ENCODE data around the gene ATP6V0D1.

Gene ATP6V0D1

DNA sequence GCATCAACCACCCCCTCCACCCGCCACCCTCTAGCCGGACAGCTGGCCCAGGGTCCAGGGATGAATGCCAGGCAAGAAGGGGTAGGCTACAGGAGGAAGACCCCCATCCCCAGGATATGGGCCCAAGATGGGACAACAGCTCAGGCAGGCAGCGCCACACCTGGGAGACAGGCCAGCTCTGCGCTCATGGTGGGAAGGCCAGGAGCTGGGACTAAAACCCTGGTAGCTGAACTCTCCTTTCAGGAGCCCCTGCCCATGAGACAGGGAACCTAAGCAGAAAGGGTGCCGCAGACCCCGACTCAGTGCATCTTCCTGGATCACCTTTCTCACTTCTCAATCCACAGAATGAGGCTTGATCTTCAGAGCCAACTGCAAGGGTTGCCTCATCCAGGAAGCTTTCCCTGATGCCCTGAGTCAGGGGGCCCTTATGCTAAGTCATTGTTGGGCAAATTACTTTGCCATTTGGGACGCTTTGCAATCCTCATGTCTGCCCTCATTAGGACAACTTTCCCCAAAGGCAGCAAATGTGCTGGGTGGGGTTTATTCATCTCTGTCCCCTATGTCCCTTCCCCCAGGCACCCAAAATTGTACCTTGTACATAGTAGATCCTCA lies 73.7 kb downstream of the ATP6V0D1 start:
- DNase-seq (ENCODE audit: low spot score) = no peak

DNA sequence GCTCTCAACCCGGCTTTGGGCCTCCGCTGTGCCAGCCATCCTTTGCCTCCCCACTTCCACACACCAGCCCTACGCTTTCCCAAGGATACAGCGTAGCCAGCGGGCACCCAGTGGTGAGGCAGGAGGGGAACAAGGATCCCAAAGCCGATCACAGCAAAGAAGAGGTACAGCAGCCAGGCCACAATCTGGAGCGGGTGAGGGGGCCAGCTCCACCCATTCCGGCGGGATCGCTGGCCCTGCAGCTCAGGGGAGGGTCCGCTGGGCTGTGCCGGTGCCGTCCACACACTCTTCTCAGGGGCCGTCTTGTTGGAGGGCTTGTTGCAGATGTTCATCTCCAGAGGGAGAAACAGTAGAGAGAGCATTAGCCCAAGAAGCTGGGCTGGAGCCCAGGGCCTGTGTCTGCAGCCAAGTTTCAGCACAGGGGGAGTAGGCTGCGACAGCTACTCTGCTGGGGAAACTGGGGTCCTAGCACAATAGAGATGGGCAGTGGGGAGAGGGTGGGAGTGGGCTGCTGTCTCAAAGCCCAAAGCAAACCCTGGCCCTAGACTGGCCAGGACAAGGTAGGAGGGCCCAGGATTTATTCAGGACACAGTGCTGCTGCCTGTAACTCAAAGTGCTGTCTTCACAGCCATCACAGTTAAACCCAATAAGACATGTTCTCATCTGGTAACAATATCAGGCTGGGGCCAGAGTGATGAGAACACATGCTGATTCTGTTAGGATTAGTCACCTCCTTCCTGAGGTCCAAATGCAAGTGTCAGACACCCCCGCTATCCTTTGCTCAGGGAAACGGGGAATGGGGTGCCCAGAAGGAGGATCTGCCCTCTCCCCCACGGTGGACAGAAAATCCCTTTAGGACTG lies 74.6 kb downstream of the ATP6V0D1 start:
- no peak for DNase-seq (ENCODE audit: low spot score)

DNA sequence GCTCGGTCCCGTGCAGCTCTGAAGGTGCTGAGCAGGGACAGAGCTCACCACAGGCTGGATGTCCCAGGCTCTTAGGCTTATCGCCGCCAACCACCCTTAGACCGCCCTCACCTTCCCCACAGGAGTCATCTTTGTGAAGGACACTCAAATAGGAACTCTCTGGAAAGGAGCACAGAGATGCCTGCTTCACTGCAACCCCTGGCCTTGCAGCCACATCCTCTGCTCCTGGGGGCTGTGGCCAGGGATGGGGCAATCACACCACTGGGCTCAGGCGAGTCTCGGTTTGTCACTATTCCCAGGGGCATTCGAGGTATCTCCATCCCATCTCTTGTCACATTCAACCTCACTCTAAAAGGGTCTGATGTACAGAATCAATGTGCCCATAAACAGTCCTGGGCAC lies 75.6 kb downstream of the ATP6V0D1 start:
- no peak for DNase-seq (ENCODE audit: low spot score)

DNA sequence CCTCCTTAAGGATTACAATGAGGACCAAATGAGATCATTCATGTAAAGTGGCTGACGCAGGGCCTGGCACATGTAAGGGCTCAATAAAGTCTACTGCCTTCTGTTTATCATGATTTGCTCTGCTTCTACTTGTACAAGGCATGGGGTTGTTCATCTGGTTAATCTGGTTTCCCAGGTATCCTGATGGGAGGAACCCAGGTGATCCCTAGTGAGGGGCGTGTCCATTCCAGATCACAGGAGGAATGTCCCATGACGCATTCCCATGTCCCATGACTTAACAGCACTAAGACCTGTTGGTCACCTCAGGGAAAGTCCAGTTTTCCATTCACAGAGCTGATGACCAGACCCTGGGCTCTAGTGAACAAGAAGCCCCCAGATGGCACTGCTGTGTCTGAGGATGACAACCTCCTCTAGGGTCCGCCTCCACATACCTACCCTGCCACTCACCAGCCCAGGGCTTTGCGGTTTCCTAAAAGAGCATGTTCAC lies 76.2 kb downstream of the ATP6V0D1 start:
- peak; percentile 86 for DNase-seq (ENCODE audit: low spot score)

DNA sequence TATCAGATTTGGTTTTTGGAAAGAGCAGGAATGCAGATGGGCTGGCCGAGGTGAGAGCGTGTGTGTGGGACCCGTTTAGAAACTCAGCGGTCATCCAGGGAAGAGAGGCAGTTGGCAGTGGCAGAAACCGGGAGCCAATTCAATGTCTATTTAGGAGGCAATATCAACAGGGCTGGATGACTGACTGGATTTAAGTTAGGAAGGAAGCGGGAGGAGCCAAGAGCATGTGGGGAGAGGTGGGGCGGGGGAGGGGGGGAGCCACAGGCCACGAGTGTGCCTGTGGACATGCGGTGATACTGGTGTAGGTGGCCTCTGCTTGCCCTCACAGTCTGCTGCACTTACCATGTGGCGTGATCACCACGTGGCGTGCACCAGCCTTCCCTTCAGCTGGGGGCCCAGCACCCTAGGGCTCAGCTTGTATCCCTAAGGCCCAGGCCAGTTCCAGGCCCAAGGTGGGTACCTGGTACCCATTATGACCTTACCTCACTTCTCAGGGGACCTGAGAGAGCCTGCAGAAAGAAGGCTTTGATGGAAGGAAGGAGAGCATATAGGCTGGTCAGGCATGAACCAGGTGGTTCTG lies 76.9 kb downstream of the ATP6V0D1 start:
- DNase-seq (ENCODE audit: low spot score) = no peak

DNA sequence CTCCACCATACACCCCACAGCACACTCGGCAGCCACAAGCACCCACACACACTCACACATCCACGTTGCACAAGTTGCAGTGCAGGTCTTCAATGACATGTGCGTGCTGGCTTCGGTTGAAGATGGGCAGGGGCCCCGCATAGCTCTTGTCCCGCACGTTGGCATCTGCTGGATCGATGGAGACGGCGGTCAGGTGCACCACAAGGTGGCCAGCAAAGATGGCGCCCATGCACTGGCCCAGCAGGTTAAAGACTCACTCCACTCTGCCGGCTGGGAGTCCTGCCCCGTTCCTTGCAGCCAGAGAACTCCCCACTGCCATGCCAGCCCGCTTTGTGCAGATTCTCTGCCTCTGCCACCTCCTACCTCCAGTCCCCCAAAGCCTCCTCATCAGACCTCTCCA lies 80.1 kb downstream of the ATP6V0D1 start:
- no peak for DNase-seq (ENCODE audit: low spot score)

DNA sequence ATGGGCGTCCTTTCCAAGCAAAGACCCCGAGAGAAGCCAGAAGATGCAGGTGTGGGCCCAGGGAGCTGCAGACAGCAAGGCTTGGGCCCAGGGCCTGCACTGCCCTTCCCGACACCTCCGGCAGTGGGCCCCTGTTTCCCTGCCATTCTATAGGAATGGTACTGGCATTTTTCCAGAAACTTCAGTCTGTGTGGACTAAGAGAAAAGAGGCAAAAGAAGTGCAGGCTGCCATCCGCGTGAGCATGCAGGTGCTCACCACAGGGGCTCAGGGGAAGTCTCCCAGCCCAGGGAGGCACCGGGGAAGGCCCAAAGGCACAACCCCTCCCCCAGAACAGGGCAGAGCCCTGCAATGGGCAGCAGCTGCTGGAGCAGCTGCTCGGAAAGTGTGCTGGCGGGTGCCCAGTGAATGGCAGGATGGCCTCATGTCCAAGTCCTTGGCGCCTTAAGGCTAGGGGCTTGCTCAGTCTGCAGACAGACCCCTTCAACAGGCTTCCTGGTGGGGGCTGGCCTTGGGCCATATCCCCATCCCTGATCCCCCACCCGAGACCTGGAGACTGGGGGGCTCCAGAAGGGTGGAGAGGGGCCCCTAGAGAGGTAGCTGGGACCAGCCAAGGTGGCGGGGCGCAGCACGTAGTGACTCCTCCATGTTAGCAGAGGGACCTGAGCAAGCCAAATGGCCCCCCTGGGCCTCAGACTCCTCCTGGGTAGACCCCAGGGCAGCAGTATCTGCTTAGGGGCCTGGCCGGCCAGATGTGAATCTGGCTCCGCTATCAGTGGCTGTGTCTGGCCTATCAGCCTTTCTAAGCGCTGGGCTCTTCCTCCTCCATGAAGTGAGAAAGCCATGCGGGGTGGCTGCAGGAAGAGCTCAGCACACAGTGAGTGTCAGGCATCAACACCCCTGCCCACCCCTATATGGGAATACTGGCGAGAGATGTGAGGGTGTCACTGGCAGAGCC lies 80.9 kb downstream of the ATP6V0D1 start:
- DNase-seq (ENCODE audit: low spot score) = no peak

DNA sequence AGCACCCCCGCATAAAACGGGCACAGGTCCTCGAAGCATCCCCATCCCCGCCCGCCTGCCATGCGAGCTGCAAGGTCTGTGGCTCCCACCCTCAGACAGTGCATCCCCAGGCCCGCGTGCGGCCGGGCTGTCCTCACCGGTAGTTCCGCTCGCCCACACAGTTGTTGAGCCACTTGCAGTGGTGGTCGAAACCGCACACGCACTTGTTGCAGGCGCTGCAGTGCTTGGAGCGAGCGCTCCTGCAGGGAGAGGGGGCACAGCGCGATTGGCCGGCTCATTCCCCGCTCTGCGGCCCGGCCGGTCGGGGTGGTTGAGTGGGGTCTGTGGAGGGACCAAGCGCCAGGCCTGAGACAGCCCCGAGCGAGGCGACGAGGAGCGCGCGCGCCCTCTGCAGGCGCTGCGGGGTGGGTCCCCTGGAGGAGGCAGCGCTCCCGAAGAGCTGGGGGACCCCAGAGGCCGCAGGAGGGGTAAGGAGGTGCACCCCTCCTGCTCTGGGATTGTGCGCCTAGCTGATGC lies 81.7 kb downstream of the ATP6V0D1 start:
- no peak for DNase-seq (ENCODE audit: low spot score)

DNA sequence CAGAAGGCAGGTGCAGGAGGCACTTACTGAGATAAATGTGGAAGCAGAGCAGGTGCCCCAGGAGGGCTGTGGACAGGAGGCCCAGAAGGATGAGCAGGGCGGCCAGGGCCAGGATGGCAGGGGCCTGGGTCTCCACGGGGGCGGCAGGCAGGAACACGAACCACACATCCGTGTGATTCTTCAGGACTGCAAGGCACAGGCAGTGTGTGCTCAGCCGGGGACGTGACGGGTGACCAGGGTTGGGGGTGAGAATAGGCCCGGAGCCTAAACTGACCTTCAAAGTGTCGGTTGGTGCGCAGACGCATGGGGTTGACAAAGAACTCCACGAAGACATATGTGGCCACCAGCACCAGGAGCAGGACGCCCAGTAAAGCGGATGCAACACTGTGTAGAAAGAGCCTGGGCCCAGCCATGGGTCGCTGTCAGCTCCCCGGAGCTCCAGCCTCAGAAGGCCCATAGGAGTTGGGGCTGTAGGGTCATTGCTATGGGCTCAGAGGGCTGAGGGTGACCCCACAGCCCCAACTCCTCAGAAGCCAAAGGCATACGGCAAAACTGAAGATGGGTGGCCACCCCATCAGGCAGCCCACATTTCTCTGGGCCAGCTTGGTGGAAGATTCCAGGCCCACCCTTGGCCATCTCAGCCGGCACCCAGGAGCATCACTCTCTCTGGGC lies 82.3 kb downstream of the ATP6V0D1 start:
- DNase-seq (ENCODE audit: low spot score) = no peak

DNA sequence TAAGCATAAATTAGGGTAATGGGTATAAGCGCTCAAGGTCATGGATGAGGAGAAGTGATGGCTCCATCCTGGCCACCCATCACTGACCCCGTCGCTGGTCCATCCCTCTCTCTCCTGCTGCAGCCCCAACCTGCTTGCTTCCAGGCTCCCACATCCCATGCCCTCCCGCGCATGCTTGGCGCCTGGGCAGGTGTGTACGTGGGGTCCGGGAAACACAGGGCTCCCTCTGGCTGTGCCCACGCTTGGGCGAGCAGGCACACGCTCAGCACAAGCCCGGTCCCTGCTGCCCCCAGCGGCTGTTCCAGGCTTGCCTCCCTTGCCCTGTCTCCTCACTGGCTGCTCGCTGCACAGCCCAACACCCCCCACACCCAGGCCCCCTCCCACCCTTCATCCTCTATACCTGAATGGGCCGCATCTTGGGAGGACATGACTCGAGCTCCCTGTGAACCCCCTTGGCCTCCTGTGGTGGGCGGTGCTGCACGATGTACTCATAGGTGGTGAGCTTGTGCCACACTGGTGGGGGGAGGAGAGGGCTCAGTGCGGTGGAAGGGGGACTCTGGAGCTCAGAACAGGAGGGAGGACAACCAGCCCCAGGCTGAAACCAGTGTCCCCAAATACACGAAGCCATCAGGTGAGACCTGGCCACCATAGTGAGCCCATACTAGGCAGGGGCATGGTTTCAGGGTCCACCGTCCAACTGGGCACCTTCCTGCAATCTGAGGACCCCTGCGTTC lies 83.0 kb downstream of the ATP6V0D1 start:
- no peak for DNase-seq (ENCODE audit: low spot score)

DNA sequence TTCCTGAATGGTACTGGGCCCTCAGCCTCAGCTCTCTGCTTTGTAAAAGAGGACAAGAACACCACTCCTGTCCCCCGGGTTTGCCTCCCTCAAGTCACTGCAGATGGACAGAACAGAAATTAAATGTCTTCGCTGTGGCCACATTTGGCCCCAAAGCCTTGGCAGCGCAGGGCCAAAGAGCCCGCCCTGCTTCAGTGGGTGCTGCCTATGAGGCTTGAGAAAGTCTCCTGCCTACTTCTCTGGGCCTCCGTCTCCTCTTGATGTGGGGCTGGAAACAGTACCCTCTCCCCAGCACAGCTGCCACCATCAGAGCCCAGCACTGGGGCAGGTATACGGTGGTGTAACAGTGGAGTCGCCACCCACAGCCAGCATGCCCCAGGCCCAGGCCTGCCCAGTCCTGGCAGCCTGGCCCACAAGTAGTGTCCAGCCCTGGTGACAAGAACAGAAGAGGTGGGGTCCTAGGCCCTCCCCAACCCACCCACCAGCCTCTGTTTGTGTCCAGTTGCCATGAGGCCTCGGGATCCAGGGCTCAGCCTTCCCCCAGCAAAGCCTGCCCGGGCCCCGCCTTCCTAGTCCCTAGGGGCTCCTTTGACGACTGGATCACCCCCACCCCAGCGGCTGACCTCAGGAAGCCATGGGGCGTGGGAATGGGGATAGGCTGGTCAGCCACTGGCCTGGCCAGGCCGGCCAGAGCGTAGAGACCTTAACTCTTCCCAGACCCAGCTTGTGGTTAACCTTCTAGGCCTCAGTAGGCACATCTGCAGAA lies 83.7 kb downstream of the ATP6V0D1 start:
- no peak for DNase-seq (ENCODE audit: low spot score)

DNA sequence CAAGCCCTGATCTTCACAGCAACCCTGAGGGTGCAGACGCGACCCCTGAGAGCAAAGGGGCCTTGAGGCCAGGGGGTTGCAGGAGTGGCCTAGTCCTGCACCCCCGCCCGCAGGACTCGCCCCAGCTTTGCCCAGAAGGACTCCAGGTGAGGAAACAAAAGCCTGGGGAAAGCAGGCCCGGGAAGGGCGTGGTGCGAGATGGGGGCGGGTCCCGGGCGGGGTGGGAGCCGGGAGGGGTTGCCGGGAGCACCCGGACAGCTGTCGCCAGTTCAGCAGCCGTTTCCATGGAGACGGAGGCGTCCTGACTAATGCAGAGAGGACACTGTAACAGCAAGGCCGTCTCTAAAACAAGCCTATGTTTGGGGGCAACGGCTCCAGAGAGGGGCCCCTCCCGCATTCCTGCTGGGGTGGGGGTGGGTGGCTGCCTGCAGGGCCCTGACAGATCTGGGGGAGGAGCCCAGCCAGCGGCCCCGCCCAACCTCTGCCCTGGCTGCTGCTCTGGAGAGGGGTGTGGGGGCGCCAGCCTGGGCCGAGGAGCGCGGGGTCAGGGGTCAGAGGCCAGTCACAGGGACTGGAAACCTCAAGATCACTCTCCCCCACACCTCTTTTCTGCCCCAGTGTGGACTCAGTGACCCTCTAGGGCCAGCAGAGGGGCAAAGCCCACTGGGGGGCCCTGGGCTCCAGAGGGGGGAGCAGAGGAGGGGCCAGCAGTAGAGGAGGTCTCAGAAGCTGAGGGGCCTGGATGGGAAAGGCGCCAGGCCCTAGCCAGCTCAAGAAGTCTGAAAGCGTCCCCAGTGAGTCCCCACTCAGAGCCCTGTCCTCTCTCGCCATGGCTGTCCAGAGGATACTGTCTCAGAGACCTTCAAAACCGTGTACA lies 84.6 kb downstream of the ATP6V0D1 start:
- peak; percentile 71 for DNase-seq (ENCODE audit: low spot score)

DNA sequence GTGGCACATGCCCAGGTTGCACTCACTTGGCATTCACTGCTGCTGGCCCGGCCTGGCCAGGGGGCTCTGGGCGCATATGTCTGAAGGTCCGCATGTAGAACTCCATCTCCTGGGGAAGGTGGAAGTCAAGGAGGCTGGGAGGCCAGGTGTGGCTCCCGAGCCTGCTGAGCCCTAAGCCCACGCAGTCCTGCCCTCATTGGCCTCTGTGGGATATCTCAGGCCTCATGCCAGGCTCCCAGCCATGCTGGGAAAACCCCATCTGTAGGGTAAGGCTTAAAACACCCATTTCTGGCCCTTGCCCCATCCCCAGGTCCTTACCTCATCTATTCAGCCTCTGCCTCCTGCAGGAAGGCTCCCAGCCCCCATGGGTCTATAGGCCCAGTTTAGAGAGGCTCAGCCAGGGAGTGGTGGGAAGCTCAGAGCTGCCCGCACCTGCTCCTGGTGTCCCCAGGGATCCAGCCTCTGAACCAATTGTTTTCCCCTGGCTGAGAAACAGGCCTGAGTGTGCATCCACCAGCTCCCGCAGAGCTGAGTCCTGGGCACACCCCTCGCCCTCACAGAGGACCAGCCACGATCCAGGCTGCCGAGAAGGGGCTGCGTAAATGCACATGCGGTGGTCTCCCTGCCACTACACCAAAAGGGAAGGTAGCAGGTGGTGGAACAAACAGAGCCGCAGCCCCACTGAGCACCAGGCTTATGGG lies 85.3 kb downstream of the ATP6V0D1 start:
- DNase-seq (ENCODE audit: low spot score) = no peak

DNA sequence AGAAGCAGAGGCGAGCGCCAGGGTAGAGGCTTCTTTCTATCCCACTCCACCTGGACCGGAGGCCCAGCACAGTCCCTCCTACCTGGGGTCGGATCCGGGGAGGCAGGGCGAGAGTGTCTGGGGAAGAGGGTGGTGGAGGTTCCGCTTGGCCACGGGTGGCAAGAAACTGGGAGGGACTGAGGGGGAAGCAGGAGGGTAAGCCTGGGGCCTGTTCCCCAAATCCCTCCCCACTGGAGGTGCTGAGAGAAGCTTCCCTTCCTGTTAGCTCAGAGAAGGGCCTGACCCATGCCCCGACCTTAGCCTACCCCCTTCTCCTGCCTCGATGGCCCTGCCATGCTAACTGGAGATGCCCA lies 85.9 kb downstream of the ATP6V0D1 start:
- no peak for DNase-seq (ENCODE audit: low spot score)

DNA sequence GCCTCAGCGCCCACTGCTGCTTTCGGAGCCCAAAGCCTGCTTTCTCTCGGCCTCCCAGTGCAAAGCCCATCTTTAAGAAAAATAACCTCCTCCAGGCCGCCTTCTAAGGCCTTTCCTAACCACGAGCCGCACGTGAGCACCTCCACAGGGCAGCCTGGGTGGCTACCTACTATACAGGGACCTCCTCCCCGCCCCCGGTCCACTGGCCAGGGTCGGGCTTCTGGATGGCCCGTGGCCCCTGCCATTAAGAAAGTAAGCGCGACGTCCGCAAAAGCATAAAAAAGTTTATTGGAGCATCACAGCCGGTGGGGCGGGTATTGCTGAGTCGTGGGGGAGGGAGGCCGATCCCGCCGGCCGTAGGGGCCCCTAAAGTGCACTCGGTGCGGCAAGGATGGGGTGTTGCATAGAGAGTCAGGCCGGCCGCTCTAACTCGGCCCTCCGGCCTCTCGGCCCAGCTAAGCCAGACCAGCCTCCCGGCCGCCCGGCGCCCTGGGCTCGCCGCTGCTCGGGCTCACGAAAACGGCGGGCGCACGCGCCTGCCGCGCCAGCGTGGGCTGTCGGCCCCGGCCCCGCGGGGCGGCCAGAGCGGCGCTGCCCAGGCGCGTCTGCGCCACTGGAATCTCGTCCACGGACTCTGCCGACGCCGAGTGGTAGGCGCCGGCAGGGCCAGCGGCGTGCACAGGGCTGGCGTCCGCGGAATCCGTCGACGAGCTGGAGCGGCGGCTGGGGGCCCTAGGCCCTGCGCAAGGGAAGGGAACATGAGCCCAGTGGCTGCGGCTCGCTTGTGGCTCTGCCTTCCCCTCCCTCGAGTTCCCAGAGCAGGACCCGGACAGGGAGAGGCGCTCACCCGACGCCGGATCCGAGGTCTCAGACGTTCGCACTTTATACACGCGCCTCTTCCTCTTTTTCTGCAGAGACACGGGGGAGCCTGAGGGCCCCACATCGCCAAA lies 86.5 kb downstream of the ATP6V0D1 start:
- DNase-seq (ENCODE audit: low spot score) = no peak

DNA sequence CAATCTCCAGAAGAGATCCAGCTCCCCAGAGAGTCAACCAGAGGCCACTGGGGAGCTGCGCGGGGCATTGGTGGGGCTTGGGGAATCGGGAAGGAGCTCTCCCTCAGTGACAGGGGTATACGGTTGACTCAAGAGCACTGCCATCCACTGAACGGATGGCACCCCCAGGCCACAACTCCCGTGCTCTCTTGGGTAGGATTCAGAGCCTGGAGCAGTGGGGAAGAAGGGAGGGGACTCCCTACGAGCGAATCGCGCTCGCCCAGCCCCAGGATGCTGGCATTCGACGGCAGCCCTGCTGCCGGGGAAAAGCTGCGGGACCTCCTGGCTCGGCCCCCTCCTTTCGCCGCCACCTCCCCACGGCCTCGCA lies 87.2 kb downstream of the ATP6V0D1 start:
- DNase-seq (ENCODE audit: low spot score) = no peak

Measured in LoVo (cell line).